HFF-Myc (cell line): ENCODE data around the gene NAA15.
"Not testable (repeated sequence)": the region's sequence is repeated elsewhere in the genome, so short reads cannot be mapped to it uniquely, and the experiment has no call there.

Experiments
- DNase-seq: peaks from one replicate; pipeline ENCODE4 v3.0.0-alpha.2; 2011; ENCODE audit warnings: low read depth; ENCODE audit errors: extremely low read depth
- H3K4me3 ChIP-seq: replicated peaks from 2 replicates; pipeline ENCODE4 v1.5.1; 2011; ENCODE audit warnings: low read depth, mild to moderate bottlenecking, control low read depth, low read length
- TF ChIP-seq, protein P1 (sequence below): IDR thresholded peaks from 2 replicates; pipeline ENCODE4 v1.5.1; 2012; ENCODE audit warnings: mild to moderate bottlenecking, low read depth, low read length, control low read depth; ENCODE audit errors: missing control alignments

NAA15 gene

DNA sequence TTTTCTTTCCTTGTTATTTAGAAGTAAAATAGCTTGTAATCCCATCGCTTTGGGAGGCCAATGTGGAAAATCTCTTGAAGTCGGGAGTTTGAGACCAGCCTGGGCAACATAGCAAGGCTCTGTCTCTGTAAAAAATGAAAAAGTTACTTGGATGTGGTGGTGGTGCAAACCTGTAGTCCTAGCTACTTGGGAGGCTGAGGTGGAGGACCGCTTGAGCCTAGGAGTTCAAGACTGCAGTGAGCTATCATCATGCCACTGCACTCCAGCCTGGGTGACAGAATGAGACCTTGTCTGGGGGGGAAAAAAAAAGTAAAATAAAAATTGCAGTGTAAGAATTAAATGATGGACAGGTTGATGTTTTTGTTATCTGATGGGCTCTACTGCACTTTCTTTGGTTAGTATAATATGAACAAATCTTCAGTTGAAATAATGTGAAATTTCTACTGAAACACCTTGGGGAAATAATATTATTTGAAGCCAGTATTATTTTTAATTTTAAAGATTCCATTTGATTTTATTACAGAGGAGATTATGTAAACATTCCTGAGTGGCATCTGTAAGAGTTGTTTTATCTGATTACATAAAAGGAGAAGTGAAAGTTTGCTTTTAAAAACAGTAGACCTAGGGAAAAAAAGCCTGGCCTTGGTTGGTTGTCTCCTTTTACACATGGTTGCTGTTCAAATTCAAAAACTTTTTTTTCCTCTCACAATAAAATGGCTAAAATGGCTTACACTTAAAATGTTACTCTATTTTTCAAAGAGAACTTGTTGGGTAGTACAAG lies 11.4 kb downstream of the NAA15 start:
- no peak overlapping the region for H3K4me3 ChIP-seq
- TF ChIP-seq, protein P1, sequence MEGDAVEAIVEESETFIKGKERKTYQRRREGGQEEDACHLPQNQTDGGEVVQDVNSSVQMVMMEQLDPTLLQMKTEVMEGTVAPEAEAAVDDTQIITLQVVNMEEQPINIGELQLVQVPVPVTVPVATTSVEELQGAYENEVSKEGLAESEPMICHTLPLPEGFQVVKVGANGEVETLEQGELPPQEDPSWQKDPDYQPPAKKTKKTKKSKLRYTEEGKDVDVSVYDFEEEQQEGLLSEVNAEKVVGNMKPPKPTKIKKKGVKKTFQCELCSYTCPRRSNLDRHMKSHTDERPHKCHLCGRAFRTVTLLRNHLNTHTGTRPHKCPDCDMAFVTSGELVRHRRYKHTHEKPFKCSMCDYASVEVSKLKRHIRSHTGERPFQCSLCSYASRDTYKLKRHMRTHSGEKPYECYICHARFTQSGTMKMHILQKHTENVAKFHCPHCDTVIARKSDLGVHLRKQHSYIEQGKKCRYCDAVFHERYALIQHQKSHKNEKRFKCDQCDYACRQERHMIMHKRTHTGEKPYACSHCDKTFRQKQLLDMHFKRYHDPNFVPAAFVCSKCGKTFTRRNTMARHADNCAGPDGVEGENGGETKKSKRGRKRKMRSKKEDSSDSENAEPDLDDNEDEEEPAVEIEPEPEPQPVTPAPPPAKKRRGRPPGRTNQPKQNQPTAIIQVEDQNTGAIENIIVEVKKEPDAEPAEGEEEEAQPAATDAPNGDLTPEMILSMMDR: no peak
- DNase-seq: no peak

DNA sequence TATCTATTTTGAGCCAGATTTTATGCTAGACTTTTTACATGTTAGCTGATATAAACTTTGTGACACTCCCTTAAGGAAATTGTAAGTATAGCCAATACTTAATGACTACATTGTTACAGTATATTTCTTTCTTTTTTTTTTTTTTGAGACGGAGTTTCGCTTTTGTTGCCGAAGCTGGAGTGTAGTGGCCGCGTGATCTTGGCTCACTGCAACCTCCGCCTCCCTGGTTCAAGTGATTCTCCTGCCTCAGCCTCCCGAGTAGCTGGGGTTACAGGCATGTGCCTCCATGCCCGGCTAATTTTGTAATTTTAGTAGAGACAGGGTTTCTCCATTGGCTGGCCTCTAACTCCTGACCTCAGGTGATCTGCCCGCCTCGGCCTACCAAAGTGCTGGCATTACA lies 12.1 kb downstream of the NAA15 start:
- DNase-seq, H3K4me3 ChIP-seq: not testable (repeated sequence)

DNA sequence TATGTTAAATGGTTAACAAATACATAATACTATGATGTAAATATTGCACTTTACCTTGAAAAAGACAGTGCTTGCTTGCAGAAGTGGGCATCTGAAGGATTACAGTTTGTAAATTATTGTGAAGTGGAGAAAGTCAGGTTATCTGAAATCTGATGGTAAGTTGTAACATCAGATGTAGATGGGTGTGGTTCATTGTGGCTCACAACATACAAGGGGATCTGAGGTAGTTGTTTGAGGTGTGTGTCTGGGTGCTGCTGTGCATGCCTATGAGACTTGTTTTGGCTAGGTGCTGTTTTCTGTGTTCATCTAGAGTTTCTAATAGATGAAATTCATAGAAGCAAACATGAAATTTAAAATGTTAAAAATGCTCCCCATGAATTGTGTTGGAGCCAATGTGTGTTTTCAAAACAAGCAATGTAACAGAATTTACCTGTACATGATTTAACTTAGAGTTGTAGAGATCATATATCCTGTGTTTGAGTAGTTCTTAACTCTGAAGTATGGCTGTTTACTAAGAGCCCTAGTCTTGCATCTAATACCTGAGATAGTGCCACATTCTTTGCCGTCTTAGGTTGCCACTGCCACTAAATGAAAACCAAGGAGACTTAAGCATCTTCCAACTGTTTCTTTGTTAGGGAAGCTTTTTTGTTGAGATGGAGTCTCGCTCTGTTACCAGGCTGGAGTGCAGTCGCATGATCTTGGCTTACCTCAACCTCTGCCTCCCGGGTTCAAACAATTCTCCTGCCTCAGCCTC lies 12.9 kb downstream of the NAA15 start:
- DNase-seq: no peak
- H3K4me3 ChIP-seq: no peak overlapping the region
- TF ChIP-seq, protein P1: no peak

DNA sequence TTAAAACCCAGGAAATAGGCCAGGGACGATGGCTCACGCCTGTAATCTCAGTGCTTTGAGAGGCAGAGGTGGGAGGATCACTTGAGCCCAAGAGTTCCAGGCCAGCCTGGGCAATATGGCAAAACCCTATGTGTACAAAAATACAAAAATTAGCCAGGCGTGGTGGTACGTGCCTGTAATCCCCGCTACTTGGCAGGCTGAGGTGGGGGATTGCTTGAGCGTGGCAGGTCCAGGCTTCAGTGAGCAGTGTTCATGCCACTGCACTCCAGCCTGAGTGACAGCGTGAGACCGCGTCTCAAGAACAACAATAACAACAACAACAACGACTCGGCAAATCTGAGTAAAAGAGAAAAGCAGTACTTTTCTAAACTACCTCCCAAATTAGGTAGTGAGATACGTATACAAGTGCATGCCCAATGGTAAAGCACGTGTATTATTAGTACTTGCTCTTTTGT lies 13.9 kb downstream of the NAA15 start:
- H3K4me3 ChIP-seq: no peak overlapping the region
- no peak for DNase-seq
- TF ChIP-seq, protein P1: no peak

DNA sequence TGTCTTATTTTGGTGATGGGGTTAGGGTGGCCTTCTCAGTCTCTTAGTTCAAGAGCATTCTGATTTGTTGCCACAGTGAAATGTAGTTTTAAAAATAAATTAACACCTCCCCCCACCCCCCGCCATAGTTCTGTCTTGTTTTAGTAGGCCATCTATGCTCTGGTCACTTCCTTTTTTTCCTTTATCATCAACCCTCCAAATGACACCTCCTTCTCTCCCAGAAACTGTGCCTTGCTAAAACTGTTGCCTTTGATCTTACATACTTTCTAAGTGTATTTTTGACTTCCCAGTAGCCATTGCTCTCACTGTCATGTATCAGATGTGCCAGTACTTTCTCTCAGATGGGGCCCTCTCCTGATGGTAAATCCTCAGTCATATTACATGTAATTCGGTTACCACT lies 15.4 kb downstream of the NAA15 start:
- no peak overlapping the region for H3K4me3 ChIP-seq
- no peak for DNase-seq
- TF ChIP-seq, protein P1: no peak

DNA sequence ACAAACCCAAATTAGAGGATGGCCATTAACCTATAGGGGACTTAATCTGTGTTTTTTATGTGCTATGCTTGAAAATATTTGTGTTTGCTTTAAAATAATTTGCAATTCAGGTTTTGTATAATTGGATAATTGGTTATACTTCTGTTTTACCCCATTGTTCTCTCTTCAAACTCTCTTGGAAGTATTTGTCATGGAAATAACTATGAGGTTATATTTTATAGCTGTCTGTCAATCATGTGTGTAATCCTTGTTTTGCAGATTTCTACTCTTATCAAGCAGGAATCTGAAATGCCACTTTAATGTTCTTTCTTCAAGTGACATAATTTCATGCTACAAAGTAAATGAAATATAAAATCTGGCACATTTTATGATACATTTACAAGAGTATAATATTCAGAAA lies 16.3 kb downstream of the NAA15 start:
- H3K4me3 ChIP-seq: no peak overlapping the region
- DNase-seq: no peak
- TF ChIP-seq, protein P1: no peak

DNA sequence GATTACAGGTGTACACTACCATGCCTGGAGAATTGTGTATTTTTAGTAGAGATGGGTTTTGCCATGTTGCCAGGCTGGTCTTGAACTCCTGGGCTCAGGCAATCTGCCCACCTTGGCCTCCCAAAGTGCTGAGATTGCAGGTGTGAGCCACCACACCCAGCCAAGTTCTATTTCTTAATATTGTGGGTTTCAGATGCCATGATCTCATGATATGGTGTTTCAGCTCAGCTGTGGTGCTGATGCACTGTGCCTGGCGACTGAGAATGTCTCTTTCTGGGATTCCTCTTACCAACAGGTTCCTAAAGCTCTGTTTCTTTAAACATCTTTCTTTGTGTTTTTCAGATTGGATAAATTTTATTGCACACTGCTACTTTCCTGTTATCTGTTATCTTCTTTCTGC lies 18.3 kb downstream of the NAA15 start:
- H3K4me3 ChIP-seq: no peak overlapping the region
- TF ChIP-seq, protein P1: no peak
- no peak for DNase-seq

DNA sequence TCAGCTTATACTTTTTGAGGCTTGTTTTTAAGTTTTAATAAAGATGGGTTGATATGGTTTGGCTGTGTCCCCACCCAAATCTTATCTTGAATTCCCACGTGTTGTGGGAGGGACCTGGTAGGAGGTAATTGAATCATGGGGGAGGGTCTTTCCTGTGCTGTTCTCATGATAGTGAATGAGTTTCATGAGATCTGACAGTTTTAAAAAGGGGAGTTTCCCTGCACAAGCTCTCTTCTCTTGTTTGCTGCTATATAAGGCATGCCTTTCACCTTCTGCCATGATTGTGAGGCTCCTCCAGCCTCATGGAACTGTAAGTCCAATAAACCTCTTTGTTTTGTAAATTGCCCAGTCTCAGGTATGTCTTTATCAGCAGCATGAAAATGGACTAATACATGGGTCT lies 20.8 kb downstream of the NAA15 start:
- not testable (repeated sequence) for DNase-seq

DNA sequence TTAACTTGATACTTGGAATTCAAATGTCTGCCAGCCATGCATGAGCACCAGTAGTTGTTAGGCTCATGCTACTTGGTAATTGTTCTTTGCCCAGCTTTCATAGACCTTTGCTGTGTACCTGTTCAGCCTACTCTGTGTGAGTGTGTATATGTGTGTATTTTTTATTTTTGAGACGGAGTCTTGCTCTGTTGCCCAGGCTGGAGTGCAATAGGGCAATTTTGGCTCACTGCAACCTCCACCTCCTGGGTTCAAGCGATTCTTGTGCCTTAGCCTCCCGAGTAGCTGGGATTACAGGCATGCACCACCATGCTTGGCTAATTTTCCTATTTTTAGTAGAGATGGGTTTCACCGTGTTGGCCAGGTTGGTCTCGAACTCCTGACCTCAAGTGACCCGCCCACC lies 21.2 kb downstream of the NAA15 start:
- DNase-seq, H3K4me3 ChIP-seq: not testable (repeated sequence)

More for the DNA sequence above, 20.8 kb downstream of the NAA15 start:
- not testable (repeated sequence) for H3K4me3 ChIP-seq
